RWPE1 (cell line): Measurements from ENCODE around the gene C1QTNF5.

Experiments used
- CTCF ChIA-PET: fragments of 350-600 bp; sonication (Branson Sonifier 250); formaldehyde crosslinking; extraction: SDS; loops from one replicate; lab custom pipeline; 2021; lab: Yijun Ruan, JAX
- POLR2A ChIA-PET: fragments of 400-600 bp; formaldehyde crosslinking; extraction: SDS; loops from one replicate; lab custom pipeline; 2020; ENCODE audit warnings: antibody characterized with exemption; ENCODE audit not compliant: low non-redundant PET; lab: Yijun Ruan, JAX
- DNase-seq: peaks from one replicate; pipeline ENCODE4 v3.0.0; 2012; ENCODE audit warnings: low spot score
- H3K27ac ChIP-seq: fragments of 450-650 bp; 2 replicates; pipeline ENCODE4 v1.5.1; 2017
- CTCF ChIP-seq: fragments of 450-650 bp; conservative IDR thresholded peaks from 2 replicates; pipeline ENCODE4 v1.5.1; 2017; ENCODE audit warnings: low read depth, mild to moderate bottlenecking

Gene C1QTNF5

GRCh38 chr11:119377112-119377901, 36.6 kb upstream of the C1QTNF5 start:
- H3K27ac ChIP-seq = peak overlapping the region; percentile 100
- ChIA-PET POLR2A (no interaction called here), CTCF (interaction anchor here (0.6 to 7.6 kb wide), 3 partner anchors 20 to 97 kb away, joined by 3 to 77 read pairs (median 3); no protein-coding TSS in a partner anchor)
- no peak for DNase-seq
- TF ChIP-seq CTCF = no peak

DNA sequence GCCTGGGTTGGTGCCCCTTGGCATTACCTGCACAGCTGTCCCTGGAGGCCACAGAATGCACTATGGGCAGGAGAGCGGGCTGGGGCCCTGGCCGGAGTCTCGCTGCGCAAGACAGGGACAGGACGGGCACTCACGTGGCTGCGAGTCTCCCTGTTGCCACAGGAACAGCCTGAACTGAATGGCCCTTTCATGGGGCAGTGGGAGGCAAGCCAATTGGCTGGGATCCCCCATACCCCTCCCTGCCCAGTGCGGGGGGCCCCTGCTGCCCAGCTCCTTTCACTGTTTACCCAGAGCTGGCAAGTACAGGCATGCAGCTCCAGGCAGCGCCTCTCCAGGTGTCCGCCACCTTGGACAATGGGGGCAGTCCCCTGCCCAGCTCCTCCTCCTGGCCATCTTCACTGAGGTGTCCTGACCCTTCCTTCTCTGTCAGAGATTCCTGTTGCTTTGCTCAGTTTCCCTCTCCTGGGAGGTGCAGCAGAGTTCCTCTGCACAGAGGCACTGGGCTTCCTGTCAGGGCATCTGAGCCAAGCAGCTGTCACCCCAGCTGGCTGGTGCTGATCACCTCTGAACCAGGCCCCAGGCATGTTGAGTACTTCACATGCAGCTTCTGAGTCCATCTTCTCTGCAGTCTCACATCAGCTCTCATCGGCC, 35.6 kb upstream of the C1QTNF5 start:
- H3K27ac ChIP-seq = peak overlapping the region; percentile 100
- CTCF ChIA-PET = interaction anchor here (0.6 to 7.6 kb wide), 6 partner anchors 19 to 704 kb away, joined by 3 to 77 read pairs (median 4); no protein-coding TSS in a partner anchor
- TF ChIP-seq CTCF = no peak
- POLR2A ChIA-PET = interaction anchor here (0.6 kb wide), 1 partner anchor 42 kb away, joined by 3 read pairs; the partner anchor contains the start of gene RNF26
- no peak for DNase-seq

GRCh38 chr11:119375337-119376196, 34.9 kb upstream of the C1QTNF5 start:
- DNase-seq = no peak

GRCh38 chr11:119374632-119375336, 34.1 kb upstream of the C1QTNF5 start:
- TF ChIP-seq CTCF = no peak
- CTCF ChIA-PET = interaction anchor here (0.5 to 7.6 kb wide), 11 partner anchors 10 to 96 kb away, joined by 3 to 77 read pairs (median 4); partner anchors contain the start of gene MCAM
- DNase-seq = no peak
- POLR2A ChIA-PET = no interaction called here
- peak overlapping the region; percentile 100 for H3K27ac ChIP-seq

More at GRCh38 chr11:119375337-119376196, 34.9 kb upstream of the C1QTNF5 start:
- ChIA-PET CTCF (interaction anchor here (0.7 to 7.6 kb wide), 8 partner anchors 11 to 703 kb away, joined by 3 to 77 read pairs (median 6); partner anchors contain the start of gene MCAM), POLR2A (interaction anchor here (0.6 kb wide), 1 partner anchor 41 kb away, joined by 3 read pairs; the partner anchor contains the start of gene RNF26)
- no peak for TF ChIP-seq CTCF
- H3K27ac ChIP-seq = peak overlapping the region; percentile 100

- ChIA-PET POLR2A (interaction anchor here (0.6 kb wide), 1 partner anchor 36 kb away, joined by 3 read pairs; no protein-coding TSS in a partner anchor), CTCF (interaction anchor here (0.5 to 7.6 kb wide), 13 partner anchors 9 to 430 kb away, joined by 3 to 77 read pairs (median 4); partner anchors contain the start of gene MCAM)
- H3K27ac ChIP-seq = peak overlapping the region; percentile 100
- peak; percentile 88 for TF ChIP-seq CTCF
- DNase-seq = peak; percentile 63
Observed at GRCh38 chr11:119373921-119374631, 33.4 kb upstream of the C1QTNF5 start.
